DND-41 (cell line): ENCODE results near the gene MGME1.

ENCODE experiments used
- CTCF ChIP-seq: IDR thresholded peaks from 2 replicates; pipeline ENCODE4 v1.5.1; 2012; ENCODE audit warnings: borderline replicate concordance, low read length, moderate library complexity, mild to moderate bottlenecking; ENCODE audit not compliant: poor library complexity, severe bottlenecking; ENCODE audit errors: extremely low read depth
- EZH2 ChIP-seq: IDR thresholded peaks from 3 replicates; pipeline ENCODE4 v1.6.1; 2012; ENCODE audit warnings: borderline replicate concordance, low read depth, mild to moderate bottlenecking, moderate library complexity, low read length, inconsistent platforms; ENCODE audit not compliant: severe bottlenecking

- TF ChIP-seq CTCF, result no peak
- TF ChIP-seq EZH2, result no peak
Measured at GRCh38 chr20:17925940-17926300, 42.9 kb upstream of the MGME1 start.
